ENCODE results near the gene LRRC8E. TPM values are rescaled to one million over a fixed set of nuclear protein-coding genes. Genes with fewer than 3 reads are reported as not detected.

Gene LRRC8E
- total RNA-seq, 1 donor from 2014 or later: not detected

GRCh38 chr19:7863157-7863970, 24.9 kb upstream of the LRRC8E start:
- Histone ChIP-seq H3K27me3 (peaks cover under 1% of the 10 kb centered on the region), H3K4me1 (peaks cover under 1 to 1% of the 10 kb centered on the region in 2 donors), H3K36me3 (peaks cover 6 to 14% of the 10 kb centered on the region in 2 donors), H3K9me3 (no peaks in the 10 kb centered on the region), H3K27ac (no peak overlapping the region), H3K4me3 (no peak overlapping the region)
- DNase-seq (ENCODE audit: low spot score in 2 of 2): no peak
- intact Hi-C loops (cut with DNase I): no loop called here
- no peak for TF ChIP-seq CTCF (IDR thresholded peaks at IDR 0.05)

- peaks cover 4% of the 10 kb centered on the region for H3K27me3 ChIP-seq
- no peak for TF ChIP-seq CTCF (IDR thresholded peaks at IDR 0.05)
- no peaks in the 10 kb centered on the region for H3K9me3 ChIP-seq
- no peak for DNase-seq (ENCODE audit: low spot score in 2 of 2)
- H3K4me3 ChIP-seq: no peak overlapping the region
- H3K27ac ChIP-seq: no peak overlapping the region
- peaks cover 7 to 9% of the 10 kb centered on the region in 2 donors for H3K4me1 ChIP-seq
- H3K36me3 ChIP-seq: peaks cover 6 to 13% of the 10 kb centered on the region in 2 donors
- intact Hi-C loops (cut with DNase I): no loop called here
Measured at GRCh38 chr19:7863971-7864689, 24.2 kb upstream of the LRRC8E start.

- no peak overlapping the region for H3K27ac ChIP-seq
- peaks cover 6 to 10% of the 10 kb centered on the region in 2 donors for H3K36me3 ChIP-seq
- H3K4me3 ChIP-seq: no peak overlapping the region
- H3K27me3 ChIP-seq: peaks cover 4% of the 10 kb centered on the region
- H3K4me1 ChIP-seq: peaks cover 12 to 14% of the 10 kb centered on the region in 2 donors
- intact Hi-C loops (cut with DNase I): no loop called here
- no peak for TF ChIP-seq CTCF (IDR thresholded peaks at IDR 0.05)
- DNase-seq (ENCODE audit: low spot score in 2 of 2): no peak
- no peaks in the 10 kb centered on the region for H3K9me3 ChIP-seq
Measured at GRCh38 chr19:7864690-7865074, 23.6 kb upstream of the LRRC8E start.

- TF ChIP-seq CTCF (IDR thresholded peaks at IDR 0.05): no peak
- peaks cover 4% of the 10 kb centered on the region for H3K27me3 ChIP-seq
- intact Hi-C loops (cut with DNase I): no loop called here
Measured at GRCh38 chr19:7865262-7865911, 22.9 kb upstream of the LRRC8E start.

GRCh38 chr19:7866399-7867091, 21.8 kb upstream of the LRRC8E start:
- Histone ChIP-seq H3K36me3 (peaks cover 0 to 8% of the 10 kb centered on the region in 2 donors), H3K4me1 (peaks cover 14 to 15% of the 10 kb centered on the region in 2 donors), H3K9me3 (no peaks in the 10 kb centered on the region), H3K27me3 (peaks cover 4% of the 10 kb centered on the region), H3K27ac (no peak overlapping the region), H3K4me3 (no peak overlapping the region)
- DNase-seq (ENCODE audit: low spot score in 2 of 2): no peak
- no peak for TF ChIP-seq CTCF (IDR thresholded peaks at IDR 0.05)
- intact Hi-C loops (cut with DNase I): no loop called here

More at GRCh38 chr19:7865262-7865911, 22.9 kb upstream of the LRRC8E start:
- Histone ChIP-seq H3K4me1 (peaks cover 14 to 15% of the 10 kb centered on the region in 2 donors), H3K4me3 (no peak overlapping the region), H3K9me3 (no peaks in the 10 kb centered on the region), H3K27ac (no peak overlapping the region), H3K36me3 (peaks cover 6 to 8% of the 10 kb centered on the region in 2 donors)
- DNase-seq (ENCODE audit: low spot score in 2 of 2): no peak

Data from ascending aorta (tissue), 2 donors.